Keratinocyte (primary cell): ENCODE results near the gene GPRC5B. TPM values are rescaled to one million over a fixed set of nuclear protein-coding genes. Genes with fewer than 3 reads are reported as not detected.

ENCODE experiments used
- DNase-seq: peaks from one replicate; pipeline ENCODE4 v3.0.0-alpha.2; 2011; ENCODE audit warnings: low read depth, missing footprints, low spot score
- FAIRE-seq: peaks from 2 replicates; lab custom pipeline; 2011; peaks lifted over from hg19 to GRCh38; lab: Jason Lieb, UNC
- H2AFZ ChIP-seq: 2 replicates; pipeline ENCODE4 v1.6.0; 2012; ENCODE audit warnings: low read length, control low read depth, inconsistent platforms; ENCODE audit not compliant: control insufficient read depth
- H3K27ac ChIP-seq: 2 replicates; pipeline ENCODE4 v1.5.1; 2011; ENCODE audit warnings: low read length; ENCODE audit not compliant: control insufficient read depth, insufficient read depth
- H3K27me3 ChIP-seq: 3 replicates; pipeline ENCODE4 v1.6.0; 2011; ENCODE audit warnings: low read length; ENCODE audit not compliant: control insufficient read depth, insufficient read depth; ENCODE audit errors: extremely low read depth
- H3K36me3 ChIP-seq, 2 experiments: 2 replicates in 1 of 2; 3 replicates in 1 of 2; pipeline ENCODE4 v1.5.1; 2011; ENCODE audit warnings: low read length in 2 of 2, mild to moderate bottlenecking in 1 of 2; ENCODE audit not compliant: control insufficient read depth in 2 of 2, insufficient read depth in 2 of 2; ENCODE audit errors: extremely low read depth in 1 of 2
- H3K4me1 ChIP-seq: 3 replicates; pipeline ENCODE4 v1.5.1; 2011; ENCODE audit warnings: low read length; ENCODE audit not compliant: control insufficient read depth, insufficient read depth; ENCODE audit errors: extremely low read depth
- H3K4me2 ChIP-seq: 3 replicates; pipeline ENCODE4 v1.6.0; 2011; ENCODE audit warnings: low read depth, low read length; ENCODE audit not compliant: control insufficient read depth, insufficient read depth; ENCODE audit errors: extremely low read depth
- H3K4me3 ChIP-seq, 3 experiments: fragments of 200-600 bp in 1 of 3; sonication (generic) in 1 of 3; 2 replicates in 2 of 3; 3 replicates in 1 of 3; pipeline ENCODE4 v1.5.1; 2011 to 2016; ENCODE audit warnings: low read length in 3 of 3, mild to moderate bottlenecking in 3 of 3, control low read depth in 2 of 3, inconsistent platforms in 1 of 3, low read depth in 1 of 3, mixed read lengths in 1 of 3, mixed run types in 1 of 3, moderate library complexity in 1 of 3; ENCODE audit not compliant: control insufficient read depth in 2 of 3, insufficient read depth in 2 of 3; ENCODE audit errors: extremely low read depth in 1 of 3
- H3K79me2 ChIP-seq: 2 replicates; pipeline ENCODE4 v1.6.0; 2012; ENCODE audit warnings: low read length; ENCODE audit not compliant: control insufficient read depth, insufficient read depth
- H3K9ac ChIP-seq: 3 replicates; pipeline ENCODE4 v1.6.0; 2011; ENCODE audit warnings: low read length; ENCODE audit not compliant: control insufficient read depth, insufficient read depth; ENCODE audit errors: extremely low read depth
- H3K9me1 ChIP-seq: 3 replicates; pipeline ENCODE4 v1.6.0; 2011; ENCODE audit warnings: low read length; ENCODE audit not compliant: control insufficient read depth, insufficient read depth; ENCODE audit errors: extremely low read depth
- H3K9me3 ChIP-seq: 2 replicates; pipeline ENCODE4 v1.5.1; 2012; ENCODE audit warnings: low read depth, low read length; ENCODE audit not compliant: control insufficient read depth
- H4K20me1 ChIP-seq: 3 replicates; pipeline ENCODE4 v1.6.0; 2011; ENCODE audit warnings: low read length; ENCODE audit not compliant: control insufficient read depth, insufficient read depth; ENCODE audit errors: extremely low read depth
- EZH2 ChIP-seq: IDR thresholded peaks from one replicate; pipeline ENCODE4 v1.6.1; 2012; ENCODE audit warnings: inconsistent platforms, mild to moderate bottlenecking, low read length, moderate library complexity
- dilution Hi-C: fragments of 300-500 bp; cut with MboI; formaldehyde crosslinking; loops from one replicate; pipeline ENCODE4 v1.7.0; 2020; ENCODE audit warnings: low sequenced_read_pairs; ENCODE audit not compliant: extremely low pct_ligation_motif_present
- polyA plus RNA-seq, 5 experiments: library from polyadenylated mRNA; depleted of rRNA in 3 of 5; stranded (reverse) in 3 of 5; stranded (forward) in 1 of 5; unstranded in 1 of 5; fragments of >200 nt; gene quantifications; 1 replicate in 1 of 5; 2 replicates in 3 of 5; 3 replicates in 1 of 5; pipeline versions ENCODE4 v1.2.1 to v1.2.3, GENCODE V29; 2011 to 2012; ENCODE audit warnings: missing spikeins in 2 of 5, low read depth in 1 of 5, low replicate concordance in 1 of 5
- TF ChIP-seq, protein P1 (sequence below), 3 experiments: IDR thresholded peaks in 1 of 3; conservative IDR thresholded peaks in 1 of 3; optimal IDR thresholded peaks in 1 of 3; 2 replicates in 2 of 3; 3 replicates in 1 of 3; pipeline versions ENCODE3 to v1.5.1; 2011; ENCODE audit warnings: low read length in 3 of 3, mild to moderate bottlenecking in 3 of 3, moderate library complexity in 2 of 3, control low read depth in 1 of 3, inconsistent platforms in 1 of 3; ENCODE audit not compliant: insufficient read depth in 2 of 3; ENCODE audit errors: extremely low read depth in 1 of 3

GPRC5B gene
- polyA plus RNA-seq, 1 donor (not counting 4 experiments of a cell fraction or from before 2014, with no cell fraction given) = 0.03 TPM

DNA sequence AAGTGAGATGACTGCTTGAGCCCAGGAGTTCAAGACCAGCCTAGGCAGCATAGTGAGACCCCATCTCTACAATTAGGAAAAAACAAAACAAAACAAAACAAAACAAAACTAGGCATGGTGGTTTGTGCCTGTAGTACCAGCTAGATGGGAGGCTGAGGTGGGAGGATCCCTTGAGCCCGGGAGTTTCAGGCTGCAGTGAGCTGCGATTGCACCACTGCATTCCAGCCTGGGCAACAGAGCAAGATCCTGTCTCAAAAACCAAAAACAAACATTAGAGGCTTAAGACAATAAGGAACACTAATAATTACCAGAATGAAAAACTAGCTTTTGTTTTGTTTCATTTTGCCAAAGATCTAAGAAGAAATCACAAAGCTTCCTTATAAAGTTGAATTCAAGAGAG, 69.2 kb downstream of the GPRC5B start:
- no peaks in the 10 kb centered on the region for H4K20me1 ChIP-seq
- no peak overlapping the region for H3K4me3 ChIP-seq
- no peaks in the 10 kb centered on the region for H3K36me3 ChIP-seq
- TF ChIP-seq EZH2 = no peak
- TF ChIP-seq, protein P1, sequence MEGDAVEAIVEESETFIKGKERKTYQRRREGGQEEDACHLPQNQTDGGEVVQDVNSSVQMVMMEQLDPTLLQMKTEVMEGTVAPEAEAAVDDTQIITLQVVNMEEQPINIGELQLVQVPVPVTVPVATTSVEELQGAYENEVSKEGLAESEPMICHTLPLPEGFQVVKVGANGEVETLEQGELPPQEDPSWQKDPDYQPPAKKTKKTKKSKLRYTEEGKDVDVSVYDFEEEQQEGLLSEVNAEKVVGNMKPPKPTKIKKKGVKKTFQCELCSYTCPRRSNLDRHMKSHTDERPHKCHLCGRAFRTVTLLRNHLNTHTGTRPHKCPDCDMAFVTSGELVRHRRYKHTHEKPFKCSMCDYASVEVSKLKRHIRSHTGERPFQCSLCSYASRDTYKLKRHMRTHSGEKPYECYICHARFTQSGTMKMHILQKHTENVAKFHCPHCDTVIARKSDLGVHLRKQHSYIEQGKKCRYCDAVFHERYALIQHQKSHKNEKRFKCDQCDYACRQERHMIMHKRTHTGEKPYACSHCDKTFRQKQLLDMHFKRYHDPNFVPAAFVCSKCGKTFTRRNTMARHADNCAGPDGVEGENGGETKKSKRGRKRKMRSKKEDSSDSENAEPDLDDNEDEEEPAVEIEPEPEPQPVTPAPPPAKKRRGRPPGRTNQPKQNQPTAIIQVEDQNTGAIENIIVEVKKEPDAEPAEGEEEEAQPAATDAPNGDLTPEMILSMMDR (optimal IDR thresholded peaks at IDR 0.05 in 1 of 3, IDR thresholded peaks at IDR 0.05 in 1 of 3, conservative IDR thresholded peaks at IDR 0.05 in 1 of 3; ENCODE audit: extremely low read depth in 1 of 3, insufficient read depth in 2 of 3, low read length in 3 of 3) = no peak
- peaks cover 8% of the 10 kb centered on the region for H3K4me1 ChIP-seq
- DNase-seq (no peak), FAIRE-seq (no peak)
- H3K9me1 ChIP-seq = no peaks in the 10 kb centered on the region
- H3K27me3 ChIP-seq = no peaks in the 10 kb centered on the region
- H3K9me3 ChIP-seq = no peaks in the 10 kb centered on the region
- H3K4me2 ChIP-seq = no peak overlapping the region
- H3K79me2 ChIP-seq = no peaks in the 10 kb centered on the region
- H3K27ac ChIP-seq = no peak overlapping the region
- dilution Hi-C loops = no loop called here
- no peak overlapping the region for H2AFZ ChIP-seq
- H3K9ac ChIP-seq = no peak overlapping the region

DNA sequence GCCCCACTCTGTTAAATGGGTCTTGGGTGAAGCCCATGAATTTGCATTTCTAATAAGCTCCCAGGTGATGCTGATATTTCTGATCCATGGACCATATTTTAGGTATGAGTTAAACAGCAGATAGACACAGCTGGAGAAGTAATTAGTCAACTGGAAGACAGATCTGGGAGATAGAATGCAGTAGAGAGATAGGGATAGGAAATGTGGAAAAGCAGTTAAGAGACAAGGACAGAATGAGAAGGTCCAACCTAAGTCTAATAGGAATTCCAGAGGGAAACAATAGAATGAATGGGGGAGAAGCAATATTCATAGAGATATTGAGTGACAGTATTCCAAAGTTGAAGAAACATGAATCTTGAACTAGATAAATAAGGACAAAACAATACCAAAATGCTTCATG, 71.7 kb downstream of the GPRC5B start:
- no peak for DNase-seq
- dilution Hi-C loops = no loop called here
- Histone ChIP-seq H3K9me3 (no peaks in the 10 kb centered on the region), H3K4me3 (no peak overlapping the region), H2AFZ (no peak overlapping the region), H3K79me2 (no peaks in the 10 kb centered on the region), H3K36me3 (no peaks in the 10 kb centered on the region), H3K27ac (no peak overlapping the region), H3K9me1 (no peaks in the 10 kb centered on the region), H3K4me2 (no peak overlapping the region), H3K4me1 (peaks cover 8% of the 10 kb centered on the region), H3K9ac (no peak overlapping the region), H4K20me1 (no peaks in the 10 kb centered on the region), H3K27me3 (no peaks in the 10 kb centered on the region)
- TF ChIP-seq, protein P1 (optimal IDR thresholded peaks at IDR 0.05 in 1 of 3, IDR thresholded peaks at IDR 0.05 in 1 of 3, conservative IDR thresholded peaks at IDR 0.05 in 1 of 3; ENCODE audit: extremely low read depth in 1 of 3, insufficient read depth in 2 of 3, low read length in 3 of 3) = no peak
- TF ChIP-seq EZH2 = no peak
- no peak for FAIRE-seq
